Hematopoietic multipotent progenitor cell treated with erythropoietin and hydrocortisone succinate and interleukin-3 and kit ligand, for 6 days (in vitro differentiated cells): ENCODE measurements around the gene NTNG2.
A peak's percentile ranks its signal among the peaks of the same experiment; 100 is the strongest.
"Not testable (repeated sequence)": the region's sequence is repeated elsewhere in the genome, so short reads cannot be mapped to it uniquely, and the experiment has no call there.

Experiments
- DNase-seq: peaks from one replicate; pipeline ENCODE4 v3.0.0-alpha.2; 2015

The NTNG2 gene

GRCh38 chr9:132268725-132269352, 107.0 kb downstream of the NTNG2 start:
- DNase-seq: peak; percentile 82

- DNase-seq: not testable (repeated sequence)
Measured at GRCh38 chr9:132269704-132270516, 108.1 kb downstream of the NTNG2 start.

GRCh38 chr9:132274861-132275260, 113.0 kb downstream of the NTNG2 start:
- no peak for DNase-seq

GRCh38 chr9:132283165-132283564, 121.3 kb downstream of the NTNG2 start:
- DNase-seq: no peak

GRCh38 chr9:132283863-132284262, 122.0 kb downstream of the NTNG2 start:
- no peak for DNase-seq

GRCh38 chr9:132287256-132287760, 125.5 kb downstream of the NTNG2 start:
- no peak for DNase-seq

- no peak for DNase-seq
Measured at GRCh38 chr9:132288361-132288760, 126.5 kb downstream of the NTNG2 start.

- peak; percentile 63 for DNase-seq
Measured at GRCh38 chr9:132288966-132289365, 127.1 kb downstream of the NTNG2 start.

GRCh38 chr9:132293145-132293721, 131.4 kb downstream of the NTNG2 start:
- no peak for DNase-seq
